Activated CD4-positive, alpha-beta T cell treated with anti-CD3 and anti-CD28 coated beads for 4 hours (primary cell): Measurements from ENCODE around the gene LRFN5.
"Not testable (repeated sequence)": the region's sequence is repeated elsewhere in the genome, so short reads cannot be mapped to it uniquely, and the experiment has no call there.

Source experiments
- DNase-seq, 2 donors: peaks; one replicate each; pipeline ENCODE4 v3.0.0-alpha.2; 2020

Gene LRFN5

DNA sequence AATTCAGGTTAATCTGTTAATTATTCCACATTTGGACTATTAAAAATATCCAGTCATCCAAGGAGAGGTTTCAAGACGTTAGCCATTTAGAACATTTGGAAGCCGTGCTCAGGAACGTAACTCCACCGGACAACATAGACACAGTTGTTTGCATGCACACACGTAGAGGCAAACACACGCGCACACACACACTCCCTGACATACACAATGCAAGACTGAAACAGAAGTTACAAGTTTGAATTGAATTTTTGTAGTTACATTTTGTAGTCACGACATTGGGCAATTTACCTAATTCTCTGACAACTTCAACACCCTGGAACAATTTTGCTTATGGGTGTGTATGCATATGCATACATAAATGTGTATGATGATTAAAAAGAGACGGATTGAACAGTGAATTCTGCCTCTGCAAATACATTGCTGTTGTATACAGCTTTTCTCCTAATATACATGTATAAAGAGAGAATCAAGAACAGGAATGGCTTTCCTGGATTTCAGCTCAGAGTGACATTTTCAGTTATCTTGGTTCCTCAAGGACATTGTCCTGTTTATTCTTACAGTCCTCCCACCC is 298.8 kb downstream of the LRFN5 start:
- DNase-seq: no peak

DNA sequence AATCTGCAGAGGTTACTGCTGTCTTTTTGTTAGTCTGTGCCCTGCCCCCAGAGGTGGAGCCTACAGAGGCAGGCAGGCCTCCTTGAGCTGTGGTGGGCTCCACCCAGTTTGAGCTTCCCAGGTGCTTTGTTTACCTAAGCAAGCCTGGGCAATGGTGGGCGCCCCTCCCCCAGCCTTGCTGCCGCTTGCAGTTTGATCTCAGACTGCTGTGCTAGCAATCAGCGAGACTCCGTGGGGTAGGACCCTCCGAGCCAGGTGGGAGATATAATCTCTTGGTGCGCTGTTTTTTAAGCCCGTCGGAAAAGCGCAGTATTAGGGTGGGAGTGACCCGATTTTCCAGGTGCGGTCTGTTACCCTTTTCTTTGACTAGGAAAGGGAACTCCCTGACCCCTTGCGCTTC is 304.5 kb downstream of the LRFN5 start:
- not testable (repeated sequence) for DNase-seq

DNA sequence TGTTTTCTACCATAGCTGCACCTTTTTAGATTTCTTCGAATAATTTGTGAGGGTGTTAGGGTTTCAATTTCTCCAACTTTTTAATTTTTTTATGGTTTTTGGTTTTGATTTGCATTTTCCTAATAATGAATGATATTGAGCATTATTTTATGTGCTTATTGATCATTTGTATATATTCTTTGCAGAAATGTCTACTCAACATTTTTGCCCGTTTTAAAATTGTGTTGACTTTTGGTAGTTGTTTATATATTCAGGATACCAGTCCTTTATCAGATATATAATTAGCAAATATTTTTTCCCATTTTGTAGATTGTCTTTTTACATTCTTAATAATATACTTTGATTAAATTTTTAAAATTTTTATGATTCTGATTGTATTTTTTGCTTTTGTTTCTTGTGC is 306.7 kb downstream of the LRFN5 start:
- DNase-seq: no peak

DNA sequence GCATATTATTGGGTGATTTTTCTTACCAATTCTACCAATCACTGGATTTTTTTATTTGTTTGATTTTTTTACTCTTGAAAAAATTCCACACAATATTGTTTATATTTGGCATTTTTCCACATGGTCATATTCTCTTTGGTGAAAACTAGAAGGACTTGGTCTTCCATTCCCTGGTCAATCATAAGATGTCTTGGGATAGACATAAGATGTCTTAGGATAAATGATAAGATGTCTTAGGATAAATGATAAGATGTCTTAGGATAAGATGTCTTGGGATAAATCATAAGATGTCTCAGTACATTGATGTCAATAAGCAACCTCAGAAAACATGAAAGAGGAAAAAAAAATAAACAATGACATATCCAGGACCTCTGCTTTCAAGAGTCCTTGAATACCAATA is 309.1 kb downstream of the LRFN5 start:
- no peak for DNase-seq

DNA sequence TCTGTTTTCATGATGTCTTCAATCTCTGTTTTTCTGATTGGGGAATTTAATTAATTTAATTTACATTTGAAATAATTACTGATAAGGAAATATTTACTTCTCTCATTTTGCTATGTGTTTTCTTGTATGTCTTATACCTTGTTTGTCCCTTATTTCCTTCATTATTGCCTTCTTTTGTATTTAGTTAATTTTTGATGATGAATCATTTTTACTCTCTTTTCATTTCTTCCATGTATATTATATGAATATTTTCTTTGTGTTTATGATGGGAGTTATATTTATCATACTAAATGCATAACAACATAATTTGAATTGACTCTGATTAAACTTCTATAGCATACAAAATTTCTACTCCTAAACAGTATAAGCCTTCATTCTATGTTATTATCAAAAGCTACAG is 309.6 kb downstream of the LRFN5 start:
- DNase-seq: no peak

DNA sequence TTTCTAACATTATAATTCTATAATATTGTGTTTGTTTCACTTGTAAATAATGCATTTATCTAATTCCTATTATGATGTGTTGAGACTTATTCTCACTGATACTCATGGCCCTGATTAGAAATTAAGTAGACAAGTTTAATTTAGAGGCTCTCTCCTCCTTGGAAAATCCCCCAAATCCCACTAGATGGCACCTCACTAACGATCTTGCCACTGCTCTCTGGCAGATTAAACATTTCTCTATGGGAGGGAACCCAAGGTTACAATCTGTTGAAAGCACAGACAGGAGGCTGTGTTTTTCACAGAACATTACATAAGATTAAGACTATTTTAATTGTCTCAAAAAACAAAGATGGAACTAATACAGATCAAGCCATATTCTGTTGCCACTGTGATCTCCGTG is 318.7 kb downstream of the LRFN5 start:
- no peak for DNase-seq

DNA sequence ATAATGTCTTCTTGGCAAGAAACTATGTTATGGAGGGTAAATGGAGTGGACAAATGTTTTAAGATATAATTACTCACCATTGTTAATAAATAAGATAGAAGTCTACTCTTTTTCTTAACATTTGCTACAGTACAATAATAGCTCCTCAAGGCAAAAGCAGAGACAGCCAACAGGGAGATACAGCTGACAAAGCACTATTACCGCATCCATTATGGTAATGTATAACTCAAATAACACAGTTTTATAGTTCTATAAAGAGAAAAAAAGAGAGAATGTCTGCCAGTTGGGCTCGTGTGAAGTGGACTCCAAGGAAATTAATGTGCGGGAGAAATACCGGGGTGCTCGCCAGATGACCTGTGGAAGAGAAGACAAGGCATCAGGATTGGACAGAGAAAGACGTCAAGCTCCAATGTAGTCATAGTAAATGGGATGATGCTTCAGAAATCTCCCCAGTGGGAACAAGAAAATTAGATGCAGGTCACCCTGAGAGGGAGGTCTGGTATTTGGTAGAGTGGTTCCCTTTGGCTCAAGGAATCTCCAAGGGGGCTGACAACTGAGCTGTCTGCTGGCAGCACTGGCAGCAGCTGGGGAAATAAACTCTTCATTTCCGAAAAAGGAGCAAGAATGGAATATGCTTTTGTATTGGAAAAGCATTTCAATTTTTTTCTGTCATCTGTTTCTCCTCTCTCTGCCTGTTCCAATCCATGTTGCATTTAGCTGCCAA is 343.9 kb downstream of the LRFN5 start:
- DNase-seq: no peak
